OCI-LY1 (cell line): ENCODE data around the gene STARD13.

Experiments used
- H2AFZ ChIP-seq: fragments of 200-600 bp; sonication (generic), shearing (Covaris generic); 2 replicates; pipeline ENCODE4 v1.6.0; 2014; ENCODE audit warnings: antibody characterized with exemption, mild to moderate bottlenecking, low read length
- H3F3A ChIP-seq: fragments of 200-600 bp; sonication (generic), shearing (Covaris generic); 2 replicates; pipeline ENCODE4 v1.6.0; 2014; ENCODE audit warnings: mild to moderate bottlenecking, antibody characterized with exemption, low read length, moderate library complexity; ENCODE audit not compliant: insufficient read depth
- H3K27ac ChIP-seq: fragments of 200-600 bp; sonication (generic); 2 replicates; pipeline ENCODE4 v1.5.1; 2014; ENCODE audit warnings: low read length, mixed run types, mild to moderate bottlenecking, low read depth; ENCODE audit not compliant: poor library complexity, severe bottlenecking
- H3K27me3 ChIP-seq: fragments of 200-600 bp; sonication (generic); 2 replicates; pipeline ENCODE4 v1.6.0; 2014; ENCODE audit warnings: antibody characterized with exemption, mild to moderate bottlenecking, low read length, moderate library complexity; ENCODE audit not compliant: insufficient read depth
- H3K36me3 ChIP-seq: fragments of 200-600 bp; sonication (generic); 2 replicates; pipeline ENCODE4 v1.6.1; 2014; ENCODE audit warnings: mild to moderate bottlenecking, antibody characterized with exemption, low read length, moderate library complexity, mixed read lengths; ENCODE audit not compliant: insufficient read depth
- H3K4me1 ChIP-seq: fragments of 200-600 bp; sonication (generic); 2 replicates; pipeline ENCODE4 v1.5.1; 2014; ENCODE audit warnings: mild to moderate bottlenecking, low read length, moderate library complexity; ENCODE audit not compliant: insufficient read depth, severe bottlenecking
- H3K4me2 ChIP-seq: fragments of 200-600 bp; sonication (generic), shearing (Covaris generic); 2 replicates; pipeline ENCODE4 v1.6.1; 2014; ENCODE audit warnings: low read length
- H3K4me3 ChIP-seq: fragments of 200-600 bp; sonication (generic); 2 replicates; pipeline ENCODE4 v1.5.1; 2014; ENCODE audit warnings: low read length, low read depth, mild to moderate bottlenecking, mixed read lengths; ENCODE audit not compliant: poor library complexity, severe bottlenecking
- H3K79me2 ChIP-seq: fragments of 200-600 bp; shearing (Covaris generic); 2 replicates; pipeline ENCODE4 v1.6.1; 2016; ENCODE audit warnings: mixed run types, low read length, mixed read lengths; ENCODE audit not compliant: insufficient read depth
- H3K9ac ChIP-seq: fragments of 200-600 bp; sonication (generic), shearing (Covaris generic); 2 replicates; pipeline ENCODE4 v1.6.1; 2014; ENCODE audit warnings: mild to moderate bottlenecking, low read length, mixed read lengths
- H3K9me2 ChIP-seq: fragments of 200-600 bp; sonication (generic), shearing (Covaris generic); 2 replicates; pipeline ENCODE4 v1.6.1; 2014; ENCODE audit warnings: low read depth, mild to moderate bottlenecking, low read length, mixed read lengths
- H3K9me3 ChIP-seq: fragments of 200-600 bp; shearing (Covaris generic); 2 replicates; pipeline ENCODE4 v1.6.1; 2014; ENCODE audit warnings: low read length, mixed read lengths
- H4K20me1 ChIP-seq: fragments of 200-600 bp; sonication (generic), shearing (Covaris generic); 2 replicates; pipeline ENCODE4 v1.6.0; 2016; ENCODE audit warnings: mild to moderate bottlenecking, low read length; ENCODE audit not compliant: insufficient read depth
- EZH2 ChIP-seq: fragments of 200-600 bp; sonication (generic), shearing (Covaris generic); IDR thresholded peaks from 2 replicates; pipeline ENCODE4 v1.8.0; 2017; ENCODE audit warnings: borderline replicate concordance, mixed run types, mild to moderate bottlenecking, antibody characterized with exemption, low read length, moderate library complexity, mixed read lengths
- TF ChIP-seq, protein P1 (sequence below): fragments of 200-600 bp; sonication (generic), shearing (Covaris generic); IDR thresholded peaks from 2 replicates; pipeline ENCODE4 v1.5.1; 2017; ENCODE audit warnings: mild to moderate bottlenecking, antibody characterized with exemption, low read length, moderate library complexity, mixed read lengths

The STARD13 gene

DNA sequence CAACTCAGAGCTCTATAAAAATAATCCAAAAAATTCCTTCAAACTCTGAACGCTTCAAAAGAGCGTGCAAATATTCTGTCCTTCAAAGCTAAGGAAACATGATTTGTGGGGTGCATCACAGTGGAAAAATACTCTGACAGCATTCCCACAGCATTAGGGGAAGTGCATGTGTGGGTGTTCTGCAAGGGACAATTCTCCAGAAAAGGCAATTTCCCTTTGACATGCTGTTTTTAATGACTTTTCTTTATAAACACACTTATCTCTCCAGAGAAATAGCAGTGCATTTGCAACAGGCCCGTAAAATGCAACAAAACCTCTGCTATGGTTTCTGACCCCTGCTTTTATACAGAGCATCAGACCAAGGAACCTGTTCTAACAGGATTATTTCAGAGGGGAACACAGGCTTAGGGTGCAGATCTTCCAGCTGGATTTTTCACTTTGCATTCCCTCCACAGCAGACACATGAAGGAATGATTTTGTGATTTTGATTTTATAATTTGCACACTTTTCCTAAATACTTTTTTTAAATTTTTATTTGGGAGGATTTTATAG is 226.7 kb downstream of the STARD13 start:
- no peak overlapping the region for H2AFZ ChIP-seq
- no peaks in the 10 kb centered on the region for H3K9me2 ChIP-seq
- no peaks in the 10 kb centered on the region for H4K20me1 ChIP-seq
- no peaks in the 10 kb centered on the region for H3K79me2 ChIP-seq
- no peak overlapping the region for H3K4me3 ChIP-seq
- no peak overlapping the region for H3K9ac ChIP-seq
- no peaks in the 10 kb centered on the region for H3F3A ChIP-seq
- H3K9me3 ChIP-seq: no peaks in the 10 kb centered on the region
- TF ChIP-seq EZH2: no peak
- TF ChIP-seq, protein P1, sequence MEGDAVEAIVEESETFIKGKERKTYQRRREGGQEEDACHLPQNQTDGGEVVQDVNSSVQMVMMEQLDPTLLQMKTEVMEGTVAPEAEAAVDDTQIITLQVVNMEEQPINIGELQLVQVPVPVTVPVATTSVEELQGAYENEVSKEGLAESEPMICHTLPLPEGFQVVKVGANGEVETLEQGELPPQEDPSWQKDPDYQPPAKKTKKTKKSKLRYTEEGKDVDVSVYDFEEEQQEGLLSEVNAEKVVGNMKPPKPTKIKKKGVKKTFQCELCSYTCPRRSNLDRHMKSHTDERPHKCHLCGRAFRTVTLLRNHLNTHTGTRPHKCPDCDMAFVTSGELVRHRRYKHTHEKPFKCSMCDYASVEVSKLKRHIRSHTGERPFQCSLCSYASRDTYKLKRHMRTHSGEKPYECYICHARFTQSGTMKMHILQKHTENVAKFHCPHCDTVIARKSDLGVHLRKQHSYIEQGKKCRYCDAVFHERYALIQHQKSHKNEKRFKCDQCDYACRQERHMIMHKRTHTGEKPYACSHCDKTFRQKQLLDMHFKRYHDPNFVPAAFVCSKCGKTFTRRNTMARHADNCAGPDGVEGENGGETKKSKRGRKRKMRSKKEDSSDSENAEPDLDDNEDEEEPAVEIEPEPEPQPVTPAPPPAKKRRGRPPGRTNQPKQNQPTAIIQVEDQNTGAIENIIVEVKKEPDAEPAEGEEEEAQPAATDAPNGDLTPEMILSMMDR: no peak
- no peak overlapping the region for H3K27ac ChIP-seq
- H3K4me2 ChIP-seq: no peak overlapping the region
- H3K4me1 ChIP-seq: no peaks in the 10 kb centered on the region
- H3K36me3 ChIP-seq: no peaks in the 10 kb centered on the region
- H3K27me3 ChIP-seq: no peaks in the 10 kb centered on the region

DNA sequence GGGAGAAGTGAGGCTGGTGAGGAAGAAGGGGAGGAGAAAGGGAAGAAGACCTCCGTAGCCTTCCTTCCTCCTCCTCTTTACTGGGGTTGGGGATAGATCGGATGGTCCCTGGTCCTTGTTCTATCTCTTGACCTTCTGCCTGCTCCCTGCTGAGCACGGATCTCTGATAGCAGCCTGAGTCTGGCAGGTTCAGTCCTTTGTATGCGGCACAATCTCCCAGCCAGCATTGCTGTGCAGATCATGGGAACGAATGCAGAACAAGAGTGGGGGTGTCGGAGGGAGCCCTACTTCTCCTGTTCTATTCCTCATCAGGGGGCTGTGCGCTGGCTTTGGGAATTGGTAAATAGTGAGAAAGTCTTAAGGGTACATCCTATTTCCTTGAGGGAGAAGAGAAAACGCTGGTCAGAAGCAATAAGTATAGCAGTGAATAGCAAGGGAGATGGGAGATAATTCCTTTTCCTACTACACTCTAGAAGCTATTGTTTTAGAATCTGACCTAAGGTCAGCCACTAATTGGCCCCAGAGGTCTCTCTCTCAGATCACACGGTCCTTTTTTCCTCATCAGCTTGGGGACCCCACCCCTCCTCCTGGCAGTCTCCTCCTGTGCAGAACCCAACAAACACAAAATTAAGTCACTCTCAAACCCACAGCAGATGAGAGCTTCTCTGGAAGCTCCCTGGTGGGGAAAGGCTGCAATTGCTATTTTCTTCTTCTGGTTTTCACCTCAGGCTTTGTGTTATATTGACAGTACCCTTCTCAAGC is 228.4 kb downstream of the STARD13 start:
- no peak overlapping the region for H3K4me3 ChIP-seq
- no peak overlapping the region for H3K4me2 ChIP-seq
- no peaks in the 10 kb centered on the region for H3K36me3 ChIP-seq
- no peak overlapping the region for H3K9ac ChIP-seq
- H3K27ac ChIP-seq: no peak overlapping the region
- no peaks in the 10 kb centered on the region for H4K20me1 ChIP-seq
- H3K9me3 ChIP-seq: no peaks in the 10 kb centered on the region
- H2AFZ ChIP-seq: no peak overlapping the region
- no peaks in the 10 kb centered on the region for H3K9me2 ChIP-seq
- no peaks in the 10 kb centered on the region for H3F3A ChIP-seq
- no peaks in the 10 kb centered on the region for H3K79me2 ChIP-seq
- TF ChIP-seq, protein P1: peak; percentile 31; the same call in 1 of the 2 replicates
- TF ChIP-seq EZH2: no peak
- H3K4me1 ChIP-seq: no peaks in the 10 kb centered on the region
- H3K27me3 ChIP-seq: no peaks in the 10 kb centered on the region

DNA sequence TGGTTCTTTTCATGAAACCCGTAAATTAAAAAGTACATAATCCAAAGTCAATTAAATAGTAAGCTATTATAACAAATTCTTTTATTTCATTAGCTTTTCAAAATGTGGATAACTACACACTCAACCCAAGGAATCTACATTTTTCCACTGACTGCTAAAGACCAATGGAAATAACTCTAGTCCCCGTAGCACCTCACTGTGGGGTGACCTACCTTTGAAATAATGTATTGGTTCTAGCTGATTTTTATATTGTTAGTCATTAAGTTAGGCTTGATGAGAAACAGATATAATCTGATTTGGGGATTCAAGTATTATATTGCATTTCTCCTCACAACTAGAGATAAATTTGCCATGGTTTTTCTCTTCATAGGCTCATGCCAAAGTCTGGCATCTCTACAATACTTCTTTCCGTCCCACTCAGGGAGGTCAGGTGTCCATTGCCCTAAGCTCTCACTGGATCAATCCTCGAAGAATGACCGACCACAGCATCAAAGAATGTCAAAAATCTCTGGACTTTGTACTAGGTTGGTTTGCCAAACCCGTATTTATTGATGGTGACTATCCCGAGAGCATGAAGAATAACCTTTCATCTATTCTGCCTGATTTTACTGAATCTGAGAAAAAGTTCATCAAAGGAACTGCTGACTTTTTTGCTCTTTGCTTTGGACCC is 232.0 kb downstream of the STARD13 start:
- no peaks in the 10 kb centered on the region for H3K79me2 ChIP-seq
- no peaks in the 10 kb centered on the region for H3K9me3 ChIP-seq
- no peaks in the 10 kb centered on the region for H3K4me1 ChIP-seq
- H3K4me2 ChIP-seq: no peak overlapping the region
- TF ChIP-seq EZH2: no peak
- TF ChIP-seq, protein P1: no peak
- H3K27ac ChIP-seq: no peak overlapping the region
- no peaks in the 10 kb centered on the region for H3F3A ChIP-seq
- no peaks in the 10 kb centered on the region for H4K20me1 ChIP-seq
- no peaks in the 10 kb centered on the region for H3K36me3 ChIP-seq
- H2AFZ ChIP-seq: no peak overlapping the region
- no peaks in the 10 kb centered on the region for H3K27me3 ChIP-seq
- H3K9ac ChIP-seq: no peak overlapping the region
- H3K9me2 ChIP-seq: no peaks in the 10 kb centered on the region
- H3K4me3 ChIP-seq: no peak overlapping the region
